NCI-H1694 treated with DMSO at 0.1 percent for 48 hours (cell line): ENCODE measurements around the gene MCTP1.

Experiments
- DNase-seq: peaks from one replicate; lab custom pipeline; 2025; lab: John Stamatoyannopoulos, UW

MCTP1 gene

GRCh38 chr5:94759961-94760360 is 524.9 kb downstream of the MCTP1 start:
- DNase-seq = no peak

- no peak for DNase-seq
These were observed 525.9 kb downstream of the MCTP1 start for GRCh38 chr5:94759022-94759421.

GRCh38 chr5:94754824-94755223 is 530.1 kb downstream of the MCTP1 start:
- no peak for DNase-seq

- DNase-seq = no peak
These were observed 533.4 kb downstream of the MCTP1 start for GRCh38 chr5:94751460-94751859.

- DNase-seq = no peak
These were observed 534.2 kb downstream of the MCTP1 start for GRCh38 chr5:94750681-94751080.

- DNase-seq = no peak
These were observed 535.9 kb downstream of the MCTP1 start for GRCh38 chr5:94749042-94749441.

GRCh38 chr5:94748212-94748611 is 536.7 kb downstream of the MCTP1 start:
- no peak for DNase-seq

GRCh38 chr5:94747371-94747770 is 537.5 kb downstream of the MCTP1 start:
- no peak for DNase-seq

GRCh38 chr5:94746731-94747124 is 538.2 kb downstream of the MCTP1 start:
- DNase-seq = no peak

GRCh38 chr5:94745786-94746730 is 538.8 kb downstream of the MCTP1 start:
- DNase-seq = no peak

- DNase-seq = no peak
These were observed 540.0 kb downstream of the MCTP1 start for GRCh38 chr5:94744906-94745305.

GRCh38 chr5:94742852-94743251 is 542.0 kb downstream of the MCTP1 start:
- no peak for DNase-seq

GRCh38 chr5:94740286-94740685 is 544.6 kb downstream of the MCTP1 start:
- no peak for DNase-seq

GRCh38 chr5:94736498-94736897 is 548.4 kb downstream of the MCTP1 start:
- DNase-seq = no peak

GRCh38 chr5:94731471-94731870 is 553.4 kb downstream of the MCTP1 start:
- no peak for DNase-seq

- no peak for DNase-seq
These were observed 559.8 kb downstream of the MCTP1 start for GRCh38 chr5:94725142-94725541.

GRCh38 chr5:94715768-94716167 is 569.1 kb downstream of the MCTP1 start:
- DNase-seq = no peak

- DNase-seq = no peak
These were observed 573.1 kb downstream of the MCTP1 start for GRCh38 chr5:94711785-94712184.

GRCh38 chr5:94709277-94709676 is 575.6 kb downstream of the MCTP1 start:
- DNase-seq = no peak

GRCh38 chr5:94707359-94707758 is 577.5 kb downstream of the MCTP1 start:
- no peak for DNase-seq

- DNase-seq = no peak
These were observed 579.5 kb downstream of the MCTP1 start for GRCh38 chr5:94705427-94705826.

- DNase-seq = no peak
These were observed 582.2 kb downstream of the MCTP1 start for GRCh38 chr5:94702729-94703128.

GRCh38 chr5:94700592-94700991 is 584.3 kb downstream of the MCTP1 start:
- DNase-seq = no peak

GRCh38 chr5:94699562-94699961 is 585.3 kb downstream of the MCTP1 start:
- DNase-seq = no peak
